Left ventricle myocardium inferior (tissue), 1 donor: ENCODE results near the gene ISL2. TPM values are rescaled to one million over a fixed set of nuclear protein-coding genes. Genes with fewer than 3 reads are reported as not detected.
"Not testable (repeated sequence)": the region's sequence is repeated elsewhere in the genome, so short reads cannot be mapped to it uniquely, and the experiment has no call there.

Experiments used
- DNase-seq: peaks from one replicate; pipeline ENCODE4 v3.0.0-alpha.2; 2020
- H3K27ac ChIP-seq: fragments of 200-600 bp; replicated peaks from 2 replicates; pipeline ENCODE4 v1.8.0; 2021
- H3K27me3 ChIP-seq: fragments of 200-600 bp; 2 replicates; pipeline ENCODE4 v1.8.0; 2021; ENCODE audit warnings: low read depth
- H3K36me3 ChIP-seq: fragments of 200-600 bp; 2 replicates; pipeline ENCODE4 v1.8.0; 2021
- H3K4me1 ChIP-seq: fragments of 200-600 bp; 2 replicates; pipeline ENCODE4 v1.8.0; 2021
- H3K4me3 ChIP-seq: fragments of 200-600 bp; 2 replicates; pipeline ENCODE4 v1.8.0; 2021; ENCODE audit warnings: mild to moderate bottlenecking, moderate library complexity
- H3K9me3 ChIP-seq: fragments of 200-600 bp; replicated peaks from 2 replicates; pipeline ENCODE4 v1.8.0; 2021
- CTCF ChIP-seq: fragments of 200-600 bp; IDR thresholded peaks from 2 replicates; pipeline ENCODE4 v1.8.0; 2021; ENCODE audit warnings: antibody characterized with exemption, mild to moderate bottlenecking, borderline replicate concordance
- intact Hi-C: fragments of 100-400 bp; cut with micrococcal nuclease; formaldehyde crosslinking; loops from one replicate; pipeline ENCODE4 v1.11.0; 2022
- total RNA-seq: library from RNA; stranded (reverse); fragmentation: NEBNext Ultra II Directional; extraction: Animal tissue kit (Norgen Biotek cat#: 25700); gene quantifications from one replicate; pipeline ENCODE4 v1.2.1, GENCODE V29; 2021
- donor health status: DM: no; HTN: yes; CAD: no; lungs with severe emphysema.

The ISL2 gene
- total RNA-seq, 1 donor from 2014 or later: not detected

GRCh38 chr15:76311100-76311953 lies 25.2 kb upstream of the ISL2 start, which contains the start of gene ETFA:
Gene ETFA (minus strand): TSS chr15:76311469. CDS start chr15:76311388, 81 bp downstream.
- Histone ChIP-seq H3K9me3 (no peaks in the 10 kb centered on the region), H3K4me1 (peaks cover 64% of the 10 kb centered on the region), H3K27me3 (no peaks in the 10 kb centered on the region), H3K36me3 (no peaks in the 10 kb centered on the region), H3K27ac (peak within 1 kb of the TSS; percentile 92), H3K4me3 (peak within 1 kb of the TSS; percentile 80)
- no peak for TF ChIP-seq CTCF
- intact Hi-C loops: no loop called here
- DNase-seq: peak; percentile 98

- no peak for TF ChIP-seq CTCF
- Histone ChIP-seq H3K4me3 (no peak overlapping the region), H3K27ac (peak overlapping the region; percentile 92), H3K4me1 (peaks cover 51% of the 10 kb centered on the region), H3K36me3 (no peaks in the 10 kb centered on the region), H3K27me3 (no peaks in the 10 kb centered on the region), H3K9me3 (no peaks in the 10 kb centered on the region)
- intact Hi-C loops: no loop called here
- DNase-seq: no peak
These were observed 23.9 kb upstream of the ISL2 start for GRCh38 chr15:76312540-76313174.

- H3K27me3 ChIP-seq, intact Hi-C loops, H3K4me3 ChIP-seq, H3K36me3 ChIP-seq, DNase-seq, H3K9me3 ChIP-seq: not testable (repeated sequence)
- H3K27ac ChIP-seq: peak overlapping the region; percentile 92
- peaks cover 47% of the 10 kb centered on the region for H3K4me1 ChIP-seq
These were observed 23.4 kb upstream of the ISL2 start for GRCh38 chr15:76313175-76313567.

GRCh38 chr15:76313731-76314130 lies 22.8 kb upstream of the ISL2 start:
- H3K4me1 ChIP-seq: peaks cover 41% of the 10 kb centered on the region
- no peak overlapping the region for H3K27ac ChIP-seq
- no peaks in the 10 kb centered on the region for H3K27me3 ChIP-seq
- intact Hi-C loops: no loop called here
- TF ChIP-seq CTCF: no peak
- no peak for DNase-seq
- no peak overlapping the region for H3K4me3 ChIP-seq
- no peaks in the 10 kb centered on the region for H3K9me3 ChIP-seq
- no peaks in the 10 kb centered on the region for H3K36me3 ChIP-seq

GRCh38 chr15:76320012-76320411 lies 16.6 kb upstream of the ISL2 start:
- intact Hi-C loops: no loop called here
- DNase-seq: no peak

More at GRCh38 chr15:76320012-76320411, 16.6 kb upstream of the ISL2 start:
- H3K36me3 ChIP-seq: no peaks in the 10 kb centered on the region
- H3K27me3 ChIP-seq: peaks cover 41% of the 10 kb centered on the region
- TF ChIP-seq CTCF: no peak
- no peak overlapping the region for H3K27ac ChIP-seq
- H3K4me1 ChIP-seq: no peaks in the 10 kb centered on the region
- H3K9me3 ChIP-seq: no peaks in the 10 kb centered on the region
- H3K4me3 ChIP-seq: no peak overlapping the region
